HUES6 (cell line): ENCODE measurements around the gene ZSCAN1.

ENCODE experiments used
- H3K27ac ChIP-seq: 2 replicates; pipeline ENCODE4 v1.7.0; 2013; ENCODE audit warnings: low read depth, mild to moderate bottlenecking, low read length, inconsistent platforms
- H3K27me3 ChIP-seq: 2 replicates; pipeline ENCODE4 v1.6.1; 2013; ENCODE audit warnings: low read length; ENCODE audit not compliant: control insufficient read depth, insufficient read depth
- H3K36me3 ChIP-seq: 2 replicates; pipeline ENCODE4 v1.6.1; 2013; ENCODE audit warnings: low read length; ENCODE audit not compliant: control insufficient read depth, insufficient read depth
- H3K4me1 ChIP-seq: 2 replicates; pipeline ENCODE4 v1.6.1; 2013; ENCODE audit warnings: low read length; ENCODE audit not compliant: control insufficient read depth, insufficient read depth
- H3K4me3 ChIP-seq: 2 replicates; pipeline ENCODE4 v1.5.1; 2013; ENCODE audit warnings: low read depth, low read length
- H3K9ac ChIP-seq: one replicate; pipeline ENCODE4 v1.6.1; 2013; ENCODE audit warnings: mild to moderate bottlenecking, low read length
- H3K9me3 ChIP-seq: 2 replicates; pipeline ENCODE4 v1.6.1; 2013; ENCODE audit warnings: low read depth, low read length; ENCODE audit not compliant: control insufficient read depth, insufficient read depth

Gene ZSCAN1

DNA sequence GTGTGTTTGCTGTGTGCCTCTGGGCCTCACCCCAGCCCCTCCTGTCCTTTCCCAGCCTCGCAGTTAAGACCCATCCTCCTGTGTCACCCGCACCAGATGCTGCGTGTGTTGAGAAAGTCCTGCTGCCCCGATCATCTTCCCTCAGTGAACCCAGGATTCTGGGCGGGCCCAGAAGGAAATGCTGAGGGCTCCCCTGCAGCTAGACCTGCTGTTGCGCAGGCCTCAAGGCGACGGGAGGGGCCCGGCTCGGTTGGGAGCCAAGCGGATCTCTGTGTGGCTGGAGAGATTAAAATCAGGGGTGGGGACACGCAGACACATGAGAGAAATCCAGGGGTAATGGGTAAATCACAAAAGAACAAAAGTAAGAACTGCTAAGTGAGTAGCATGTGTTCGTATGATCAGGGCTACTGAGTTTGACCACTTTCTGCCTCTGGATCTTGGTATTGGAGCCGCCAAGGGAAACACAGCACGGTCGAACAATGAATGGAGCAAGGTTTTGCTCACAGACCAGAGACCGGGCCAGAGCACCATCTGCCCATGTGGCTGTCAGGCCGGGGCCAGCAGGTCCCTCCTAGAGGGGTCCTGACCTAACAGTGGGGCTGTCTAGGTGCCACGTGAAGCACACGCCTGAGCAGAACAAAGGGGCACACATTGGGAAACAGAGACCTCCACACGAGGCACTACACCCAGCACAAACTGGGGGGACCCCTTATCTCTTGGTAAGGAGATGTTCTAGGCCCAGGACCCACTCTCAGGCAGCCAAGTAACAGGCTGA, 7.1 kb downstream of the ZSCAN1 start:
- no peak overlapping the region for H3K27ac ChIP-seq
- H3K4me3 ChIP-seq = no peak overlapping the region
- no peaks in the 10 kb centered on the region; the same call in 1 of the 2 replicates for H3K4me1 ChIP-seq
- H3K36me3 ChIP-seq = no peaks in the 10 kb centered on the region
- H3K9ac ChIP-seq = no peak overlapping the region
- H3K27me3 ChIP-seq = no peaks in the 10 kb centered on the region
- H3K9me3 ChIP-seq = peaks cover 66% of the 10 kb centered on the region

DNA sequence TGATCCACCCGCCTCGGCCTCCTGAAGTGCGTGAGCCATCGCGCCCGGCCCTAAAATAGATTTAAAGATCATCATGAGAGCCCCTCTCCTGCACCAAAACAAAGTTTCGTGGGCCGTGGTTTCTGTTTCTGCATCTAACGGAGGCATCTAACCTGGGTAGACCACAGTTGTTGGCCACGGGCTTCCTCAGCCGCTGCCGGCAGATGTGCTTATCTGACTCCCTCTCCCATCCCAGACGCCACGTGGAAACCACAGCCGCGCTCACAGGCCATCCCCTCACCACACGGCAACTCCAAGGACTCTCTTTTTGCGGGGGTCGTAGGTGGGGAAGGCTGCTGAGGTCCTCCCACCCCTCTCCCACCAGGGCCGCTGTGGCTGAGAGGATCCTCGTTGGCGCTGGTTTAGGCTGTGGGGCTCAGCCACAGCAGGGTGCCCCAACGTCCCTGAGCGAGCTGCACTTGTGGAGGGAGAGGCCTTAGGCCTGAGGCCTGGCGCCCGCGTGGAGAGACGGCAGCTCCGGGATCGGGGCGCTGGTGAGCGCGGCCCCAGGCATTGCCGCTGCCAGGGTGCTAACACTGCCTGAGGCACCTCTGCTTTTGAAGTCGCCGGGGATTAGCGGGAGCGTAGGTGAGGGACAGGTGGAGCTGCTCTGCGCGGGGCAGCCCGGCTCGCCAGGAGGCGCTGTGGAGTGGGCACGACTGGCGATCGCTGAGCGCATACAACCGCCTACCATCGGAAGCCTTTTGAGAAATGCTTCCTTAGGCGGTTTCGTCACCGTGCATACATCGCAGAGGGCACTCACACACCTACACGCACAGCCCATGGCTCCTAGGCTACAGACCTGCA, 8.9 kb downstream of the ZSCAN1 start:
- H3K36me3 ChIP-seq = no peaks in the 10 kb centered on the region
- H3K9me3 ChIP-seq = peaks cover 78% of the 10 kb centered on the region
- H3K27ac ChIP-seq = no peak overlapping the region
- H3K4me3 ChIP-seq = no peak overlapping the region; the same call in 1 of the 2 replicates
- H3K4me1 ChIP-seq = no peaks in the 10 kb centered on the region; the same call in 1 of the 2 replicates
- H3K27me3 ChIP-seq = no peaks in the 10 kb centered on the region
- H3K9ac ChIP-seq = no peak overlapping the region

DNA sequence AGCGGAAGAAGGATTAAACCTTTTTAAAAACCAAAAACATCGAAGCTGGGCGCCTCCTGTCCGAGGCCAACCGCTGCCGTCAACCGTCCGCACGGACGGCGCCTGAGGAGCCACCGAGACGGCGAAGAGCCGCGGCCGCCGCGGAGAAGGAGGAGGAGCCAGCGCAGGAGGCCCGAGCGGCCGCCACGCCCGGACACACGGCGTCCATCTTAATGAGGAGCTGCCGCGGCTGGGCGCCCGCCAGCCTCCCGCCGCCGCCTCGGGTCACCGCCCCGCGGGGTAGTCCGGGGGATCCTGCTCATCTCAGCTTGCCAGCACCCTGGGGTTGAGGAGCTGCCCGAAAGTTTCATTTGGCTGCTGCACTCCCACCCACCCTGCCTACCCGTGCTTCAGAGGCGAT, 10.6 kb downstream of the ZSCAN1 start:
- H3K4me1 ChIP-seq = no peaks in the 10 kb centered on the region
- no peaks in the 10 kb centered on the region for H3K27me3 ChIP-seq
- H3K27ac ChIP-seq = no peak overlapping the region
- H3K4me3 ChIP-seq = no peak overlapping the region
- peaks cover 82% of the 10 kb centered on the region for H3K9me3 ChIP-seq
- H3K36me3 ChIP-seq = no peaks in the 10 kb centered on the region
- no peak overlapping the region for H3K9ac ChIP-seq

DNA sequence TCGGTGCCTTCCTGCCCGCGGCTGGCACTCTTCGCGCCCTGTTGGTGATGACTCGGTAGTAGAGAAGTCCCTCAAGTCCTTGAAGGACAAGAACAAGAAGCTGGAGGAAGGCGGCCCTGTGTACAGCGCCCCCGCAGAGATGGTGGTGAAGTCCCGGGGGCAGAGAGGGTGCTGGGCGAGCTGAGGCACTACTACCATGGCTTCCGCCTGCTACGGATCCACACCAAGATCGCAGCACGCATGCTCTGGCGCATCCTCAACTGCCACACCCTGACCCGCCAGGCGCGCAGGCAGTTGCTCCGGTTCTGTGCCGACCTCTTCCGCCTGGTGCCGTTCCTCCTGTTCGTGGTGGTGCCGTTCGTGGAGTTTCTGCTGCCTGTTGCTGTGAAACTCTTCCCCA, 11.1 kb downstream of the ZSCAN1 start:
- Histone ChIP-seq H3K27me3 (no peaks in the 10 kb centered on the region), H3K9me3 (peaks cover 85% of the 10 kb centered on the region)

DNA sequence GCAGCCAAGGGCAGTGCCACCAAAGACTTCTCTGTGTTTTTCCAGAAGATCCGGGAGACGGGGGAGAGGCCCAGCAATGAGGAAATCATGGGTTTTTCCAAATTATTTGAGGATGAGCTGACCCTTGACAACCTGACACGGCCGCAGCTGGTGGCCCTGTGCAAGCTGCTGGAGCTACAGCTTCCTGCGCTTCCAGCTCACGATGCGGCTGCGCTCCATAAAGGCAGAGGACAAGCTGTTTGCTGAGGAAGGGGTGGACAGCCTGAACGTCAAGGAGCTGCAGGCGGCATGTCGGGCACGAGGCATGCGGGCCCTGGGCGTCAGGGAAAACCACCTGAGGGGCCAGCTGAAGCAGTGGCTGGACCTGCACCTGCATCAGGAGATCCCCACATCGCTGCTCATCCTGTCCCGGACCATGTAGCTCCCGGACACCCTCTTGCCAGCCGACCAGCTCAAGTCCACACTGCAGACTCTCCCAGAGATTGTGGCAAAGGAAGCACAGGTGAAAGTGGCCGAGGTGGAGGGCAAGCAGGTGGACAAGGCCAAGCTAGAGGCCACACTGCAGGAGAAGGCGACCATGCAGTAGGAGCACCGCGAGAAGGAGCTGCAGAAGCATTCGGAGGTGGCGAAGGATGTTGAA, 11.7 kb downstream of the ZSCAN1 start:
- no peaks in the 10 kb centered on the region for H3K27me3 ChIP-seq
- H3K9me3 ChIP-seq = peaks cover 80% of the 10 kb centered on the region
- H3K36me3 ChIP-seq = no peaks in the 10 kb centered on the region
- no peak overlapping the region for H3K27ac ChIP-seq
- H3K4me1 ChIP-seq = no peaks in the 10 kb centered on the region
- H3K4me3 ChIP-seq = no peak overlapping the region
- H3K9ac ChIP-seq = no peak overlapping the region

More for the DNA sequence above, 11.1 kb downstream of the ZSCAN1 start:
- H3K4me1 ChIP-seq = no peaks in the 10 kb centered on the region
- no peak overlapping the region for H3K9ac ChIP-seq
- H3K27ac ChIP-seq = no peak overlapping the region
- no peak overlapping the region for H3K4me3 ChIP-seq
- no peaks in the 10 kb centered on the region for H3K36me3 ChIP-seq

DNA sequence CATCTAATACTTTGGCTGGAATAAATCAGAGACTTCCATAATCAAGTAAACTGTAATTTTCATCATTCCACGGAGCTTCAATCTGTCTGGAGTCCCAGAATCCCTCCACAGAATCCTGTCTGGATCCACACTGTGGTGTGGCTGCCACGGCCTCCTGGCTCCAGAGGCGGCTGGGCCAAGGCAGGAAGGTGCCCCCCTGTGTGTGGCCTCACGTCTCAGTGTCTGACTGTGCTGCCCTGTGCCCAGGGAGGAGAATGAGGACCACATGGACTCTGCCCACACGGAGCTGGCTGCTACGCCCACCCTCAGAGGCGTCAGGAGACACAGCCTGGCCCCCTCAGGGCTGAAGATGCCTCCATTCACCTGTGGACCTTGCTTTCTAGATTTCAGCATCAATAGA, 13.0 kb downstream of the ZSCAN1 start:
- Histone ChIP-seq H3K36me3 (no peaks in the 10 kb centered on the region), H3K4me3 (no peak overlapping the region), H3K27me3 (no peaks in the 10 kb centered on the region), H3K4me1 (no peaks in the 10 kb centered on the region), H3K27ac (no peak overlapping the region), H3K9ac (no peak overlapping the region), H3K9me3 (peaks cover 82% of the 10 kb centered on the region)

DNA sequence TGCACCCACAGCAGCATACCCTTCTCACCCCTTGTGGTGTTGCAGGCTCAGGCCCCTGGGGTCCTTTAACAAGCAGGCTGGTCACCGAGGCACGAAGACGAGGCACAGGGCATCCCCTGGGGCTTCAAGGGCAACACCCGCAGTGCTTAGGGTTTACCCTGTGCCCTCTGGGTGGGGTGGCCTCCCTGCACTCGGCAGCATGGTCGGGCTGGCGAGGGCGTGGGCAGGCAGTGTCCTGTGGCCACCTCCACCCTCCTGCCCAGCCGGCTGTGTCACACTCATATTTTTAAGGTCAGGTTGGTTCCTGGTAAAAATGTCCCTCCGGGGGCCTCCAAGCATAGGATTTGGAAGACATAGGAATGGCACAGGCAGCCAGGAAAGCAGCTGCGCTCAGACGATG, 13.8 kb downstream of the ZSCAN1 start:
- Histone ChIP-seq H3K4me3 (no peak overlapping the region), H3K9me3 (peaks cover 87% of the 10 kb centered on the region)

DNA sequence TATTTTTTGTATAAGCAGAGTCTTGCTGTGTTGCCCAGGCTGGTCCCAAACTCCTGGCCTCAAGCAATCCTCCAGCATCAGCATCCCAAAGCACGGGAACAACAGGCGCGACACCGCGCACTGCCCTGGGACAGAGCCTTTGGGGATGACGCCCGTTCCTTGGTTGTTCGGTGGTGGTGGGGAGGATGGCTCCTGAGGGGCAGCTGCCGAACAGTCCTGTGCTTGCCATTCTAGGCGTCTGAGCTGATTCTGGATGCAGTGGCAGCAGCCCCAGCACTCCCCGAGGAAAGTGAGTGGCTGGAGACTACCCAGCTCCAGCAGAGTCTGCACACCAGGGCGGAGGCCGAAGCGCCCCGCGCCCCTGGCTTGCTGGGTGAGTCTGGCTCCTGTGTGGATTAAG, 18.4 kb downstream of the ZSCAN1 start:
- H3K9ac ChIP-seq = no peak overlapping the region
- H3K36me3 ChIP-seq = no peaks in the 10 kb centered on the region
- no peaks in the 10 kb centered on the region for H3K4me1 ChIP-seq
- H3K27me3 ChIP-seq = no peaks in the 10 kb centered on the region
- no peak overlapping the region for H3K27ac ChIP-seq
- peaks cover 92% of the 10 kb centered on the region for H3K9me3 ChIP-seq
- no peak overlapping the region for H3K4me3 ChIP-seq

More for the DNA sequence above, 13.8 kb downstream of the ZSCAN1 start:
- no peaks in the 10 kb centered on the region for H3K36me3 ChIP-seq
- no peak overlapping the region for H3K9ac ChIP-seq
- no peaks in the 10 kb centered on the region for H3K27me3 ChIP-seq
- no peak overlapping the region for H3K27ac ChIP-seq
- H3K4me1 ChIP-seq = no peaks in the 10 kb centered on the region

DNA sequence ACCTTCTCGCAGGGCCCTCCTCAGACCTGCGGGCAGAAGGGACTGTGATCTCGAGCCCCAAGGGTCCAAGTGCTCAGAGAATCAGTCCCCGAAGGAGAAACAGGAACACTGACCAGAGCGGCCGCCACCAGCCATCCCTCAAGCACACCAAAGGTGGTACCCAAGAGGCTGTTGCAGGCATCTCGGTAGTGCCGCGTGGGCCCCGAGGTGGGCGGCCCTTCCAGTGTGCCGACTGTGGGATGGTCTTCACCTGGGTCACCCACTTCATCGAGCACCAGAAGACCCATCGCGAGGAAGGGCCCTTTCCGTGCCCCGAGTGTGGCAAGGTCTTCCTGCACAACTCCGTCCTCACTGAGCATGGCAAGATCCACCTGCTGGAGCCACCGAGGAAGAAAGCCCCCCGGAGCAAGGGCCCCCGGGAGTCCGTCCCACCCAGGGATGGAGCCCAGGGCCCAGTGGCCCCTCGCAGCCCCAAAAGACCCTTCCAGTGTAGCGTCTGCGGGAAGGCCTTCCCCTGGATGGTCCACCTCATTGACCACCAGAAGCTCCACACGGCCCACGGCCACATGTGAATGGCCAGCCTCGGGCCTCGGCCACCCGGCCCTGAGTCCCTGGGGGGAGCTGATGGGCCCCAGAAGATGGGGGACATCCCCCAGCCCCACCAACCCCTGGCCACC, 19.8 kb downstream of the ZSCAN1 start:
- no peaks in the 10 kb centered on the region for H3K27me3 ChIP-seq
- H3K27ac ChIP-seq = no peak overlapping the region
- H3K36me3 ChIP-seq = no peaks in the 10 kb centered on the region
- no peak overlapping the region for H3K4me3 ChIP-seq
- peaks cover 2% of the 10 kb centered on the region; the same call in 1 of the 2 replicates for H3K4me1 ChIP-seq
- H3K9me3 ChIP-seq = peaks cover 86% of the 10 kb centered on the region
- H3K9ac ChIP-seq = no peak overlapping the region

DNA sequence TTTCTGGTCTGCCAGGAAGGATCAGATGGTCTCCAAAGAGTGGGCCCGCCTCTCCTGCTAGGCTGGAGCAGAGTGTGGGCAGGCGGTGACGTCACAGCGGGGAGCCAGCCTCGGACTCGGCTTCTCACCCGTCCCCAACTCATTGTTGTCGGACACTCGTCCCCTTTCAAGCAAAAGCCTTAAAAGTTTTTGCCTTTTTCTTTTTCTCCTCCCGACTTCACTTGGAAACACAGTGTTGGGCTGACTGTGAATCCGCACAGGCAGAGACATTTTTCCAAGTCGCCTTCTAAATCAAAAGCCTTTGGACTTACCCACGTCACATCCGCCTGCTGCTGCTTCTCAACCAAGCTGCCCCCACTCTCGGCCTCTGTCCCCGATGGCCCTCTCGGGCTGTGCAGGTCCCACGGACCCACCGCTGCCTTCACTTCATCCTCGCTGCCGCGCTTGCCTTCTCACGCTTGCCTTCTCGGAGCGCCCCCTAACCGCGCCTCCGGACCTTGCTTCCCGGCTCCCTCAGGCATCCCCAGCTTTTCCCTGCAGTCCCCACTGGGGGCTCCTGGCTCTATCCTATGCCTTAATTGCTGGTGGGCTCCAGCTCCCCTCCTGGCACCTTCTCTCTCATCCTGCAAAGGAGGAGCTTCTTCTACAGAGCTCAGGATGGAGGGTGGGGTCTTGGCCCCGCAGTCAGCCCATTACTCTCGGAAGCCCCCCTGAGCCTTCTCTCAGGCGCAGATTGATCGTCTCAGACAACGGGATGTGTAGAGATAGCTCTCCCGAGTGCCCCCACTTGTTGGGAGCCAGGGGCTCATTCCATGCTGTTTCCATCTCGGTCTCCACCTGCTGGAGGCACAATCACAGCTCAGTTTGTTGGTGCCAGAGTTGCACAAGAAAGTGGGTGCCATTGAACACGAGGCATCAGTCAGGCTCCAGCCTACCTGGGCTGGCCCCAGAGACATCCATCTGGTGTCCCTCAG, 21.4 kb downstream of the ZSCAN1 start:
- no peaks in the 10 kb centered on the region for H3K36me3 ChIP-seq
- H3K4me1 ChIP-seq = peaks cover 4% of the 10 kb centered on the region; the same call in 1 of the 2 replicates
- no peaks in the 10 kb centered on the region for H3K27me3 ChIP-seq
- peaks cover 83% of the 10 kb centered on the region for H3K9me3 ChIP-seq
- H3K27ac ChIP-seq = no peak overlapping the region
- H3K9ac ChIP-seq = no peak overlapping the region
- peak overlapping the region; percentile 40; the same call in 1 of the 2 replicates for H3K4me3 ChIP-seq
